AG08395 (cell line): ENCODE measurements around the gene TFCP2L1.
"Not testable (repeated sequence)": the region's sequence is repeated elsewhere in the genome, so short reads cannot be mapped to it uniquely, and the experiment has no call there.

Experiments
- DNase-seq: peaks from one replicate; pipeline ENCODE4 v3.0.0; 2012; ENCODE audit warnings: mixed read lengths, low spot score

Gene TFCP2L1

GRCh38 chr2:121284463-121285449 is at the start of gene TFCP2L1:
TFCP2L1 (minus strand) TSS chr2:121285202; CDS start chr2:121285109, 93 bp downstream.
- DNase-seq: no peak

DNA sequence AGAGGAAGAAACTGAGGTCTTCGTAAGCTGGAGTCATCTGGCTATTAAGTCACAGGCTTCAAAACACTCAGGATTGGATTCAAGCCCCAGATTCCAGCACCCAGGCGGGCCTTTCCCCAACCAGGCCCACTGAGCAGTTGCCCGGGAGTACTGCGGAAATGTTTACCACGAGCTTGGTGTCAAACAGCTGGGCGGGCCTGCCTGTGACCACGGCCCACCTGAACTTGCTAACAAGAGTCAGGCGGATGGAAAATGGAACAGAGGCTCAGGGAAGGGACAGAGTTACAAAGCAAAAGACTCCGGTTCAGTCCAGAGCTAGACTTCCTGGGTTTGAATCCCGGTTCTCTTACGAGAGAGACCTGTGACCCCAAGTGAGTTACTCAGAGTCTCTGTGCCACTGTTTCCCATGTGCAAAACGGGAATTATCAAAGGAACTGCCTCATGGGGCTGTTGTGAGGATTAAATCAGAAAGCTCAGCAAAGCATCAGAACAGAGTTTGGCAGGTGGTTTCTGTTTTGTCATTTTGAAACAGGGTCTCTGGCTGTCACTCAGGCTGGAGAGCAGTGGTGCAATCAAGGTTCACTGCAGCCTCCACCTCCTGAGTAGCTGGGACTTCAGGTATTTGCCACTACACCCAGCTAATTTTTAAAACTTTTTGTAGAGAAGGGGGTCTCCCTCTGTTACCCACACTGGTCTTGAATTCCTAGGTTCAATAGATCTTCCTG is 49.0 kb upstream of the TFCP2L1 start:
- DNase-seq: no peak

DNA sequence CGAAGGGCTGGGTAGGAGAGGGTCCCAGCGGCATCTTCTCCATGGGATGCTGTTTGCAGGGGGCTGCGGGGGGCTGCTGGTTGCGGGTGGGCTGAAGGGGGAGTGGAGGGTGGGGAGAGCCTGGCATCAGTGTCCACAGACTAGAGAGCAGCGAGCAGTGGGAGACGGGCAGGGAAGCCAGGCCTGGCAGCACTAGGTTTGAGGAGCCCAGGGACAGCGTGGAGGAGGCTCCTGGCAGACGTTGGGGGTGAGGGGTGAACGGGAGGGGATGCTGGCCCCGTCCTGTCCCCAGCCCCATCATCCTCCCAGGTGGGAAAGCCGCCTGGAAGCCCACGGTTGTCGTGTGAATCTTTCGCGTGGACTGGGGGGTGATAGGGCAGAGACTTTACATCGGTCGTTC is 48.2 kb upstream of the TFCP2L1 start:
- no peak for DNase-seq

GRCh38 chr2:121331324-121331723 is 46.3 kb upstream of the TFCP2L1 start:
- DNase-seq: not testable (repeated sequence)

GRCh38 chr2:121330921-121331320 is 45.9 kb upstream of the TFCP2L1 start:
- no peak for DNase-seq

GRCh38 chr2:121329786-121330185 is 44.8 kb upstream of the TFCP2L1 start:
- no peak for DNase-seq

DNA sequence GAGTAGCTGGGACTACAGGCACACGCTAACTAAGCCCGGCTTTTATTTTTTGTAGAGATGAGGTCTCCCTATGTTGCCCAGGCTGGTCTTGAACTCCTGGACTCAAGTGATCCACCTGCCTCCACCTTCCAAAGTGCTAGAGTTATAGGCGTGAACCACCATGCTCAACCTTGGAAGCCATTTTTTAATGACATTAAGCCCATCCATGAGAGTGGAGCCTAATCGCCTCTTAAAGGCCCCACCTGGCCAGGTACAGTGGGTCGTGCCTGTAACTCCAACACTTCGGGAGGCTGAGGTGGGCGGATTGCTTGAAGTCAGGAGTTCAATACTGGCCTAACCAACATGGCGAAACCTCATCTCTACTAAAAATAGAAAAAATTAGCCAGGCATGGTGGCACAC is 41.6 kb upstream of the TFCP2L1 start:
- no peak for DNase-seq

- no peak for DNase-seq
Observed at GRCh38 chr2:121324601-121325000, 39.6 kb upstream of the TFCP2L1 start.

DNA sequence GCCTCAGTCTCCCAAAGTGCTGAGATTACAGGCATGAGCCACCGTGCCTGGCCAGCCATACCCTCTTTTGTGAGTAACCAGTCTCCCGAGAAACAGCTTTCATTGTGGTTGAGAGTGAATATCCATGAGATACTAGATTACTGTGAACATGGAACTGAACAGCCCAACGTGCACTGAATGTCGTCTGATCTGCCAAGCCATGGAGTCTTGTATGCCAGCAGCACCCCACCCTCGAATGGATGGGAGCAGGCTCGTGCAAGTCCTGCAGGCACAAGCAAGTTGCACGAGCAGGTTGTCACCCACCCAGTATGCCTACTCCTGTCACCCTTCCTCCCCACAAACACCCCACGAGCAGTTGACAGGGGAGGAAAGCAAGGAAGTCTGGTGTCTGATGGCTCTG is 36.5 kb upstream of the TFCP2L1 start:
- DNase-seq: no peak

DNA sequence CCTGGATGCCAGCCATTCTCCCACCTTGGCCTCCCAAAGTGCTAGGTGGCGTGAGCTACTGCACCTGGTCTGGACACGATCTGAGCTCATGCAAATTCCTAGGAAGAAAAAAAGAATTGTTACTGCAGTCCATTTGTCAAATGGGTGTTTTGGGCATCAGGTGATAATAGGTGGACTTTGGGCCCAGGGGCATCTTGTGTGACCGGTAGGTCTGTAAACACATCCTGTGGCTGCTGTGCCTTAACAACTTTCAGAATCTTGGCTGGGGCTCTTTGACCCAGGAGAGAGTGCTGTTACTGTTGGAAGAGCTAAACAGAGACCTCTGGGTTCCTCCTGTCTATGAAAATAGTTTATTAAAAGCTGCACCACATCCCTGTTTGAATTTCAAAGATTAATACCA is 34.9 kb upstream of the TFCP2L1 start:
- no peak for DNase-seq

GRCh38 chr2:121316986-121317385 is 32.0 kb upstream of the TFCP2L1 start:
- no peak for DNase-seq

DNA sequence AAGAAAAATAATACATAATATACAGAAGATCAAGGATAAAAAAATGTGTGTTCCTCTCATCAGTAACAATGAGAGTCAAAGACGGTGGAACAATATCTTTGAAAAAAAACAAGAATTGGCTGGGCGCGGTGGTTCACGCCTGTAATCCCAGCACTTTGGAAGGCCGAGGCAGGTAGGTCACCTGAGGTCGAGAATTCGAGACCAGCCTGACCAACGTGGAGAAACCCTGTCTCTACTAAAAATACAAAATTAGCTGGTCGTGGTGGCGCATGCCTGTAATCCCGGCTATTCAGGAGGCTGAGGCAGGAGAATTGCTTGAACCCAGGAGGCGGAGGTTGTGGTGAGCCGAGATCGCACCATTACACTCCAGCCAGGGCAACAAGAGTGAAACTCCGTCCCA is 28.7 kb upstream of the TFCP2L1 start:
- not testable (repeated sequence) for DNase-seq

- no peak for DNase-seq
Observed at GRCh38 chr2:121309801-121310200, 24.8 kb upstream of the TFCP2L1 start.

DNA sequence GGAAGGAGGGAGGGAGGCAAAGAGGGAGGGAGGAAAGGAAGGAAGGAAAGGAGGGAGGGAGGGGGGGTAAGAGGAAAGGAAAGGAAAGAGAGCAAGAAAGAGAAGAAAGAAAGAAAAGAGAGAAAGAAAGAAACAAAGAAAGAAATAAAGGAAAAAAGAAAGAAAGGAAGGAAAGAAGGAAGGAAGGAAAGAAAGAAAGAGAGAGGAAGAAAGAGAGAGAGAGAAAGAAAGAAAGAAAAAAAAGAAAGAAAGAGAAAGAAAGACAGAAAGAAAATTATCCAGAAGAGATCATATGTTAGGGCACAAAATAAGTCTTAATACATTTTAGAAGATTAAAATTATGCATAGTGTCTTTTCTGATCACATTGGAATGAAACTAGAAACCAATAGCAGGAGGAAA is 24.3 kb upstream of the TFCP2L1 start:
- DNase-seq: no peak

DNA sequence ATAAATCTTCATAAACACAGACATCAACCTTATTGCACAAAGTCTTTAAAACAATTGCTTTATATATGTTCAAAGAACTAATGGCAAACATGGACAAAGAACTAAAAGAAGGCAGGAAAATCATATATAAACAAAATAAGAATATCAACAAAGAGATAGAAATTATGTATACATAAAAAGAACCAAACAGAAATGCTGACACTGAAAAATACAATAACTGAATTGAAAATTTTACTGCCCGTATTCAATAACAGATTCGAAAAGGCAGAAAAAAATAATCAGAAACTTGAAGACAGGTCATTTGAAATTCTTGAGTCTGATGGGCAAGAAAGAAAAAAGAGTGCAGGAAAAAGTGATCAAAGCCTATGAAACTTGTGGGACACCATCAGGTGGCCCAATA is 22.0 kb upstream of the TFCP2L1 start:
- no peak for DNase-seq

DNA sequence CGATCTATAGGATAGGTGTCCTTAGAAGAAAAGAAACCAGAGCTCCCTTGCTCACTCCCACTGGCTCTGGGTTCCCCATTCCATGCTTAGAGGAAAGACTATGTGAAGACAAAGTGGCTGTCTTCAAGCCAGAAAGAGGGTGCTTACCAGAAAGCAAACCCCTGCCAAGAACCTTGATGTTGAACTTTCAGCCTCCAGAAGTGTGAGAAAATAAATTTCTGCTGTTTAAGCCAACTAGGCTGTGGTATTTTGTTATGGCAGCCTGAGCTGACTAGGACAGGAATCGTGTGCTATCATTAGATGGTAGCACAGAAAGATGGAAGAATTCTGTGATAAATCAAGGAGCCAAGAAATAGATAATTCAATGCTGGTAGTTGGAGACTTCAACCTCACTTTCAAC is 19.9 kb upstream of the TFCP2L1 start:
- no peak for DNase-seq

GRCh38 chr2:121303531-121304263 is 18.7 kb upstream of the TFCP2L1 start:
- DNase-seq: no peak

DNA sequence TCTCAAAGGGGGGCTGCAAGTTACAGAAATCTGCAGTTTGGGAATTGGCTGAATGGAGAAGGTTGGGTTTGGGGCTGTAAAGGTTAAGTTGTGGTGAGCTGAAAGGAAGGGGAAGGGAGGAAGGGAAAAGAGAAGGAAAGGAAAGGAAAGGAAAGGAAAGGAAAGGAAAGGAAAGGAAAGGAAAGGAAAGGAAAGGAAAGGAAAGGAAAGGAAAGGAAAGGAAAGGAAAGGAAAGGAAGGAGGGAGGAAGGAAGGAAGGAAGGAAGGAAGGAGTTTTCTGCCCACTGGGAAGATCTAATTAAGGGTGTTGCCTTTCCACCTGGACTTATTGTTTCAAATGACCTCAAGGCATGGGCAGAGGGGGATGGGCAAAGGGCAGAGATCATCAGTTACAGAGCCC is 16.2 kb upstream of the TFCP2L1 start:
- not testable (repeated sequence) for DNase-seq

DNA sequence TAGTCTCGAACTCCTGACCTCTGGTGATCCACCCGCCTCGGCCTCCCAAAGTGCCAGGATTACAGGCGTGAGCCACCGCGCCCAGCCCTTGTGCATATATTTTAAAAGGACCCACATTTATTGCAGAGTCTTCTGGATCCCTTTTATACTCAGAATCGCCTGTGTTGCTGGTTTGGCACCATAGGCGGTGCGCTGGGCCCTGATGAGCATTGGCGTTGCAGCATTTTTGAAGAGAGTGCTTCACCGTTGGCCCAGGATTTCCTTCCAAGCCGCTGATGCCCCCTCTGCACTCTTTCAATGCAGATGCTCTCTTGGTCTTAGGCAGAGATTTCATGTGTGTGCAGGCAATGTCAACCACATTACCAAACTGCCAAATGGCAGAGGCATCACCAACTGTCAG is 13.5 kb upstream of the TFCP2L1 start:
- DNase-seq: no peak

DNA sequence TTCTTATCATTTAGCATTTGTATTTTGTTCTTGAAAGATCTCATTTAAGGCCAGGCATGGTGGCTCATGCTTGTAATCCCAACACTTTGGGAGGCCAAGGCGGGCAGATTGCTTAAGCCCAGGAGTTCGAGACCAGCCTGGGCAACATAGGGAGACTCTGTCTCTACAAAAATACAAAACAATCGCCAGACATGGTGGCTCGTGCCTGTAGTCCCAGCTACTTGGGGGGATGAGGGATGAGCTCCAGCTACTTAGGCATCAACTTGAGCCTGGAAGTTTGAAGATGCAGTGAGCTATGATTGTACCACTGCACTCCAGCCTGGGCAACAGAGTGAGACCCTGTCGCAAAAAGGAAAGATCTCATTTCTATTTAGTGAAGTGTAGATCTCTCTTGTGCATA is 12.9 kb upstream of the TFCP2L1 start:
- not testable (repeated sequence) for DNase-seq

DNA sequence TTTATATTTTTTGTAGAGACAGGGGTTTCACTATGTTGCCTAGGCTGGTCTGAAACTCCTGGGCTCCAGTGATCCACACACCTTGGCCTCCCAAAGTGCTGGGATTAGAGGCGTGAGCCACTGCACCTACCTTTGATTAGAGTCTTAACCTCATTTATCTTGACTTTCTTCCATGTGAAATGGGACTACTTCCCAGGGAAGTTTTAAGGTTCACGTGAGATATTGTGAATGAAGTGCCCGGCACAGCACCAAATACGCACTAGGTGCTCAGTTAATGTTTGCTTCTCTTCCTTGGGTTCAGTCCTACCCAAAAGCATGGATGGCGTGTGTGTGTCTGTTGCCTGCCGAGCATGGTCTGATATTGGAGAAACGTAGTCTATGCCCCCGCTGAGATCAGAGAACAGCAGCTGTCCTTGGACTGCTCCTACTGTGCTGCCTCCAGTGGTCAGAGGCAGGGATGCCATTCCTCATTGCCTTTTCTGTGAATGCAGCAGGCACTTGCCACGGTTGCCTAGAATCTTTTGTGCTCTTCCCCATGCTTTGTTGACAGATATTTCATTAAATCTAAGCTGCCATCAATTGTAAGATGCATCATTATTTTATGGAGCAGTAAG is 12.3 kb upstream of the TFCP2L1 start:
- DNase-seq: peak; percentile 61
